ENCODE measurements around the gene GHRL. TPM values are rescaled to one million over a fixed set of nuclear protein-coding genes. Genes with fewer than 3 reads are reported as not detected.

GHRL gene
- total RNA-seq, 3 donors from 2014 or later (not counting 1 experiment from before 2014, with no cell fraction given) = 1.4 to 2.6 (median 1.5) TPM

DNA sequence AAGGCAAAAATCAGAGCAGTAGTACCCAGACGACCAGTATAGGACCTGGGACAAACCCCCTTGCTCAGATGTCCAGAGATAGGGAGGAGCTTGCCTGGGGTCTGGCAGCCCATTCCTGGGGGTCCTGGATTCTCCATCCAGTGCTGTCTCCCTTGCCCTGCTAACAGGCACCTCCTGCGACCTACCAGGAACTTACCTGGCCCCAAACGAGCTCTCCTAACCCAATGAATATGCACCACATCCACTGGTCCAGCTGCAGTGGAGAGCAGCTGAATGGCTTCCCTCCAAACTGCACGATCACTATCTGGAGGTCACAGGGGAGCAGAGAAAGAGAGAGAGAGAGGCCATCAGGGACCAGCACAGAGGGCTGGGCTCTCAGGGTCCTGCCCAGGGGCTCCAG lies 47.3 kb upstream of the GHRL start:
- H3K9me3 Mint-ChIP-seq = no peaks in the 10 kb centered on the region
- WGBS (ENCODE audit: insufficient coverage) = 64% methylated on average over 4 of the region's 4 CpGs
- H3K4me3 ChIP-seq (ENCODE audit: low read length) = no peak overlapping the region
- TF ChIP-seq, protein P1, sequence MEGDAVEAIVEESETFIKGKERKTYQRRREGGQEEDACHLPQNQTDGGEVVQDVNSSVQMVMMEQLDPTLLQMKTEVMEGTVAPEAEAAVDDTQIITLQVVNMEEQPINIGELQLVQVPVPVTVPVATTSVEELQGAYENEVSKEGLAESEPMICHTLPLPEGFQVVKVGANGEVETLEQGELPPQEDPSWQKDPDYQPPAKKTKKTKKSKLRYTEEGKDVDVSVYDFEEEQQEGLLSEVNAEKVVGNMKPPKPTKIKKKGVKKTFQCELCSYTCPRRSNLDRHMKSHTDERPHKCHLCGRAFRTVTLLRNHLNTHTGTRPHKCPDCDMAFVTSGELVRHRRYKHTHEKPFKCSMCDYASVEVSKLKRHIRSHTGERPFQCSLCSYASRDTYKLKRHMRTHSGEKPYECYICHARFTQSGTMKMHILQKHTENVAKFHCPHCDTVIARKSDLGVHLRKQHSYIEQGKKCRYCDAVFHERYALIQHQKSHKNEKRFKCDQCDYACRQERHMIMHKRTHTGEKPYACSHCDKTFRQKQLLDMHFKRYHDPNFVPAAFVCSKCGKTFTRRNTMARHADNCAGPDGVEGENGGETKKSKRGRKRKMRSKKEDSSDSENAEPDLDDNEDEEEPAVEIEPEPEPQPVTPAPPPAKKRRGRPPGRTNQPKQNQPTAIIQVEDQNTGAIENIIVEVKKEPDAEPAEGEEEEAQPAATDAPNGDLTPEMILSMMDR (IDR thresholded peaks at IDR 0.05) = no peak
- intact Hi-C loops (cut with micrococcal nuclease) = no loop called here
- ATAC-seq = no peak
- peaks cover 3% of the 10 kb centered on the region for H3K4me1 ChIP-seq (ENCODE audit: control insufficient read depth, insufficient read depth, low read length)
- H3K27ac ChIP-seq (ENCODE audit: low read length) = no peak overlapping the region
- H3K9me3 ChIP-seq (ENCODE audit: control insufficient read depth, insufficient read depth, low read length) = no peaks in the 10 kb centered on the region
- no peaks in the 10 kb centered on the region for H3K36me3 Mint-ChIP-seq
- H3K4me3 Mint-ChIP-seq = no peak overlapping the region
- H3K4me1 Mint-ChIP-seq = no peaks in the 10 kb centered on the region
- DNase-seq = no peak
- no peaks in the 10 kb centered on the region for H3K36me3 ChIP-seq (ENCODE audit: control insufficient read depth, insufficient read depth, low read length)
- no peaks in the 10 kb centered on the region for H3K27me3 Mint-ChIP-seq (ENCODE audit: low read depth in 2 of 2)
- H3K27me3 ChIP-seq (ENCODE audit: control insufficient read depth, insufficient read depth, low read length) = no peaks in the 10 kb centered on the region
- H3K27ac Mint-ChIP-seq = no peak overlapping the region

DNA sequence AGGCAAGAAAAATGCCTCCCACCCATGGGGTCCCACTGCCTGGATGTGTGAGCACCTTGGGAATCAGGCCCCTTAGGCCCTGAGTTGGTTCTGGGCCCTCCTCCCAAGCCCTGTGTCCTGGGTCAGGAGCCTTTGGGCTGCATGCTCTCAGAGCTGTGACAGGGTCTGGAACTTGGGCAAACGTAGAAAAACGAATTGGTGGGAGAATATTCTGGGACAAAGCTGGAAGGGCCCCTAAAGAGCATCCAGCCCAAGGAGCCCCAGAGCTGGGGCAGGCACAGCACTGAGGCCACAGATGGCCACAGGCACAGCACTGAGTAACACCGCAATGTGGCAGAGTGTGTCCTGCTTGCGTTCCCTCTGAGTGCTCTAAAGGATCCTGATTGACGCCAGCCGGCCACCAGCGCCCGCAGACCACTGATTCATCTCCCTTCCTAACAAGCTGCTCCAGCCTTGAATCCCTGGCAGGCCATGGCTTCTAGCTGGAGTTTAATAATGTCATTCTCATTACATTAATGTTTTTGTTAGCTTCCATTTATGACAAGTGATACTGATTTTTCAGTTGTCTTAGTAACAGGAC lies 46.7 kb upstream of the GHRL start:
- H3K36me3 Mint-ChIP-seq = no peaks in the 10 kb centered on the region
- no peaks in the 10 kb centered on the region for H3K27me3 Mint-ChIP-seq (ENCODE audit: low read depth in 2 of 2)
- H3K27ac Mint-ChIP-seq = no peak overlapping the region
- no peaks in the 10 kb centered on the region for H3K9me3 ChIP-seq (ENCODE audit: control insufficient read depth, insufficient read depth, low read length)
- H3K4me3 ChIP-seq (ENCODE audit: low read length) = no peak overlapping the region
- H3K36me3 ChIP-seq (ENCODE audit: control insufficient read depth, insufficient read depth, low read length) = no peaks in the 10 kb centered on the region
- TF ChIP-seq, protein P1 (IDR thresholded peaks at IDR 0.05) = no peak
- intact Hi-C loops (cut with micrococcal nuclease) = no loop called here
- H3K27me3 ChIP-seq (ENCODE audit: control insufficient read depth, insufficient read depth, low read length) = no peaks in the 10 kb centered on the region
- no peak for DNase-seq
- no peak overlapping the region for H3K4me3 Mint-ChIP-seq
- no peaks in the 10 kb centered on the region for H3K9me3 Mint-ChIP-seq
- WGBS (ENCODE audit: insufficient coverage) = 90% methylated on average over 8 of the region's 8 CpGs
- peaks cover 3% of the 10 kb centered on the region for H3K4me1 ChIP-seq (ENCODE audit: control insufficient read depth, insufficient read depth, low read length)
- H3K27ac ChIP-seq (ENCODE audit: low read length) = no peak overlapping the region
- no peak for ATAC-seq
- H3K4me1 Mint-ChIP-seq = no peaks in the 10 kb centered on the region

DNA sequence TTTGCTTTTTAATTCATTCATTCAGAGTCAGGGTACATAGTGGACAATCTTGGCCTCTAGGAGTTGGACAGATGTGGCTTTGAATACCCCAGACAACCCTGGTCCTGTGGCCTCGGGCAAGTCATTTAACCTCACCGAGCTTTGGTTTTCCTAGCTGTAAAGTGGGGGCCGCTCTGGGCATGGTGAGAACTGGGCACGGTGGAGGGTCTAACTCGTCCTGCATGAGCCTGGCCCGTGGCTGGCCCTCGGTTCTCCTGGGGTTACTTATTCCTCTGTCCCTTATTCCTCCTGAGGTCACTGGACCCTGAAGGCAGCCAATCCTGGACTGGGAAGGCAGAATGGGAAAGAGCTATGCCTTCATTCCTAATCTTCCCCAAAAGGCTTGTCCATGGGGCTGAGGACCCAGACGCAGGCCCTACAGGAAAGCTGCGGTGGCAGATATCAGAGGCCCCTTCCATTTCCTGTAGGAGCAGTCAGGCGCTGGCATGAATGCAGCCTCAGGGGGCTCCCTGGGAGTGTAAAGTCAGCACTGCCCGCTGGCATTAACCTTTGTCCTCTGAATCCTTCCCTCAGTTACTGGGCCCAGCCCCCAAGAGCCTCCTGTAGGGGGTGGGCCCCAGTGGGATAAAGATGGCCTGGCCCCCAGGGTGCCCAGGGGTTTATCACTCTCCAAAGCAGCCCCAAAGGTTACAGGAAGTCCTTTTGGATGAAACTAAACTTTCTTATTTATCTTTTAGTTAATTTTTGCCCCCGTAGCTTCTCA lies 46.0 kb upstream of the GHRL start:
- Mint-ChIP-seq H3K9me3 (no peaks in the 10 kb centered on the region), H3K36me3 (no peaks in the 10 kb centered on the region), H3K4me1 (no peaks in the 10 kb centered on the region), H3K27ac (no peak overlapping the region), H3K27me3 (ENCODE audit: low read depth in 2 of 2) (no peaks in the 10 kb centered on the region), H3K4me3 (no peak overlapping the region)
- intact Hi-C loops (cut with micrococcal nuclease) = no loop called here
- WGBS (ENCODE audit: insufficient coverage) = 41% methylated on average over 12 of the region's 12 CpGs
- Histone ChIP-seq H3K27ac (ENCODE audit: low read length) (no peak overlapping the region), H3K36me3 (ENCODE audit: control insufficient read depth, insufficient read depth, low read length) (no peaks in the 10 kb centered on the region), H3K27me3 (ENCODE audit: control insufficient read depth, insufficient read depth, low read length) (no peaks in the 10 kb centered on the region), H3K4me1 (ENCODE audit: control insufficient read depth, insufficient read depth, low read length) (no peaks in the 10 kb centered on the region), H3K4me3 (ENCODE audit: low read length) (no peak overlapping the region), H3K9me3 (ENCODE audit: control insufficient read depth, insufficient read depth, low read length) (no peaks in the 10 kb centered on the region)
- TF ChIP-seq, protein P1 (IDR thresholded peaks at IDR 0.05) = no peak
- ATAC-seq (no peak), DNase-seq (no peak)

DNA sequence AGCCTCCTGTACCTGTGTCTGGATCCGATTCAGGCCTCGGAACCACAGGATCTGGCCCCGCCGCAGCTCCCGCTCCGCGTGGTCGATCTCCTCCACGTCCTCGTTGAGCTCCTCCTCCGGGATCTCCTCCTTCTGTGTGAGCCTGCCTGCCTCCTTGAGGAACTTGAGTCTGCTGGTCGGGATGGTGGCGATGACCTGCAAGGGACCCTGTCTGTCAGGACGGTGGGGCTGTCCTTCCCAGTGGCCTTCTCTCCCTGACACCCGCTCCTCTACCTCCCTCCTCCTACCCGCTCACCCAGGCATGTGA lies 45.4 kb upstream of the GHRL start:
- no peak for DNase-seq
- intact Hi-C loops (cut with micrococcal nuclease) = no loop called here
- Mint-ChIP-seq H3K27ac (no peak overlapping the region), H3K4me3 (no peak overlapping the region), H3K27me3 (ENCODE audit: low read depth in 2 of 2) (no peaks in the 10 kb centered on the region), H3K36me3 (no peaks in the 10 kb centered on the region), H3K9me3 (no peaks in the 10 kb centered on the region), H3K4me1 (no peaks in the 10 kb centered on the region)
- no peak overlapping the region for H3K27ac ChIP-seq (ENCODE audit: low read length)
- H3K36me3 ChIP-seq (ENCODE audit: control insufficient read depth, insufficient read depth, low read length) = no peaks in the 10 kb centered on the region
- TF ChIP-seq, protein P1 (IDR thresholded peaks at IDR 0.05) = no peak
- no peak overlapping the region for H3K4me3 ChIP-seq (ENCODE audit: low read length)
- WGBS (ENCODE audit: insufficient coverage) = 89% methylated on average over 16 of the region's 16 CpGs
- no peak for ATAC-seq
- H3K27me3 ChIP-seq (ENCODE audit: control insufficient read depth, insufficient read depth, low read length) = no peaks in the 10 kb centered on the region
- no peaks in the 10 kb centered on the region for H3K4me1 ChIP-seq (ENCODE audit: control insufficient read depth, insufficient read depth, low read length)
- H3K9me3 ChIP-seq (ENCODE audit: control insufficient read depth, insufficient read depth, low read length) = no peaks in the 10 kb centered on the region
